GM23338 (cell line): ENCODE measurements around the gene GPR176. TPM values are rescaled to one million over a fixed set of nuclear protein-coding genes. Genes with fewer than 3 reads are reported as not detected.

ENCODE experiments used
- ATAC-seq: fragments of 200-7000 bp; cut with Tn5 transposase; 3 replicates; pipeline ENCODE4 v1.9.1; 2020
- DNase-seq: peaks from one replicate; pipeline ENCODE4 v3.0.0-alpha.2; 2015; ENCODE audit warnings: low spot score
- H2AFZ ChIP-seq: fragments of 200-600 bp; sonication (generic); 2 replicates; pipeline ENCODE4 v1.8.0; 2016; ENCODE audit warnings: antibody characterized with exemption, mild to moderate bottlenecking, moderate library complexity
- H3F3A ChIP-seq: fragments of 200-600 bp; sonication (generic); replicated peaks from 2 replicates; pipeline ENCODE4 v1.8.0; 2017; ENCODE audit warnings: antibody characterized with exemption, mixed run types, low read depth
- H3K27ac ChIP-seq: fragments of 200-600 bp; sonication (generic); 2 replicates; pipeline ENCODE4 v1.6.1; 2016; ENCODE audit warnings: low read depth
- H3K27me3 ChIP-seq: fragments of 200-600 bp; sonication (generic); 2 replicates; pipeline ENCODE4 v1.8.0; 2016; ENCODE audit warnings: mild to moderate bottlenecking, mixed run types, moderate library complexity; ENCODE audit not compliant: insufficient read depth
- H3K36me3 ChIP-seq: fragments of 200-600 bp; sonication (generic); 2 replicates; pipeline ENCODE4 v1.8.0; 2016; ENCODE audit warnings: mild to moderate bottlenecking; ENCODE audit not compliant: insufficient read depth
- H3K4me1 ChIP-seq: fragments of 200-600 bp; sonication (generic); 2 replicates; pipeline ENCODE4 v1.8.0; 2016; ENCODE audit warnings: mild to moderate bottlenecking, moderate library complexity; ENCODE audit not compliant: insufficient read depth
- H3K4me2 ChIP-seq: fragments of 200-600 bp; sonication (generic); 2 replicates; pipeline ENCODE4 v1.7.1; 2017; ENCODE audit warnings: mixed run types
- H3K4me3 ChIP-seq: fragments of 200-600 bp; sonication (generic); 2 replicates; pipeline ENCODE4 v1.6.1; 2016; ENCODE audit warnings: mixed run types
- H3K79me2 ChIP-seq: fragments of 200-600 bp; sonication (generic); replicated peaks from 2 replicates; pipeline ENCODE4 v1.8.0; 2017; ENCODE audit warnings: mild to moderate bottlenecking; ENCODE audit not compliant: insufficient read depth
- H3K9me2 ChIP-seq: fragments of 200-600 bp; sonication (generic); 2 replicates; pipeline ENCODE4 v1.8.0; 2017; ENCODE audit not compliant: insufficient read depth
- H4K20me1 ChIP-seq: fragments of 200-600 bp; sonication (generic); replicated peaks from 2 replicates; pipeline ENCODE4 v1.8.0; 2017; ENCODE audit warnings: mild to moderate bottlenecking; ENCODE audit not compliant: insufficient read depth
- H3K27ac Mint-ChIP-seq: 2 replicates; pipeline ENCODE4 v1.8.0; 2020; ENCODE audit warnings: inconsistent platforms, mild to moderate bottlenecking, moderate library complexity, mixed read lengths
- H3K27me3 Mint-ChIP-seq: 3 replicates; pipeline ENCODE4 v1.8.0; 2022; ENCODE audit warnings: low read depth, mild to moderate bottlenecking, moderate library complexity, mixed read lengths, inconsistent platforms; ENCODE audit not compliant: insufficient read depth, poor library complexity
- H3K36me3 Mint-ChIP-seq: 3 replicates; pipeline ENCODE4 v1.8.0; 2021; ENCODE audit warnings: low read depth, mild to moderate bottlenecking, inconsistent platforms, moderate library complexity, mixed read lengths
- H3K4me1 Mint-ChIP-seq: 3 replicates; pipeline ENCODE4 v1.8.0; 2020; ENCODE audit warnings: mild to moderate bottlenecking, inconsistent platforms, mixed read lengths
- H3K4me3 Mint-ChIP-seq: 3 replicates; pipeline ENCODE4 v1.8.0; 2021; ENCODE audit warnings: moderate library complexity, mild to moderate bottlenecking, inconsistent platforms, mixed read lengths
- H3K9me3 Mint-ChIP-seq: 3 replicates; pipeline ENCODE4 v1.8.0; 2020; ENCODE audit warnings: moderate library complexity, mild to moderate bottlenecking, inconsistent platforms, mixed read lengths
- CREB1 ChIP-seq: fragments of 250-450 bp; sonication (Bioruptor Pico); IDR thresholded peaks from 2 replicates; pipeline ENCODE4 v1.5.0; 2020; ENCODE audit warnings: low read depth, mild to moderate bottlenecking, moderate library complexity
- EZH2 ChIP-seq: fragments of 200-600 bp; sonication (generic); IDR thresholded peaks from one replicate; pipeline ENCODE4 v1.8.0; 2017; ENCODE audit warnings: antibody characterized with exemption, mild to moderate bottlenecking, low read depth; ENCODE audit not compliant: unreplicated experiment
- JUNB ChIP-seq: IDR thresholded peaks from one replicate; pipeline ENCODE4 v1.6.1; 2016; ENCODE audit warnings: antibody characterized with exemption; ENCODE audit not compliant: unreplicated experiment
- NANOG ChIP-seq: IDR thresholded peaks from 2 replicates; pipeline ENCODE4 v1.6.1; 2016; ENCODE audit warnings: antibody characterized with exemption, borderline replicate concordance
- POLR2AphosphoS5 ChIP-seq: IDR thresholded peaks from 2 replicates; pipeline ENCODE4 v1.6.1; 2016; ENCODE audit warnings: antibody characterized with exemption, low read depth
- REST ChIP-seq: IDR thresholded peaks from one replicate; pipeline ENCODE4 v1.6.1; 2018; ENCODE audit warnings: antibody characterized with exemption; ENCODE audit not compliant: unreplicated experiment
- ZNF114 ChIP-seq: fragments of 250-450 bp; sonication (Bioruptor Pico); IDR thresholded peaks from 2 replicates; pipeline ENCODE4 v1.5.0; 2020; ENCODE audit warnings: mild to moderate bottlenecking, moderate library complexity
- polyA plus RNA-seq: library from polyadenylated mRNA; unstranded; fragments of >200 nt; fragmentation: Nextera tagmentation; extraction: Ambion mirVana; gene quantifications from 2 replicates; pipeline ENCODE4 v1.2.1, GENCODE V29; 2016
- total RNA-seq: library from RNA; depleted of rRNA; stranded (reverse); fragments of >200 nt; shearing (Covaris generic); gene quantifications from 2 replicates; pipeline ENCODE4 v1.2.3, GENCODE V29; 2014
- TF ChIP-seq, protein P1 (sequence below): IDR thresholded peaks from 2 replicates; pipeline ENCODE4 v1.6.1; 2016; ENCODE audit warnings: antibody characterized with exemption
- TF ChIP-seq, protein P2 (sequence below), 2 experiments: fragments of 200-600 bp in 1 of 2; sonication (generic) in 1 of 2; conservative IDR thresholded peaks; 2 replicates each; pipeline versions ENCODE4 v1.5.1 to v1.6.1; 2016 to 2017; ENCODE audit warnings: antibody characterized with exemption in 2 of 2, low read depth in 2 of 2, mild to moderate bottlenecking in 2 of 2, moderate library complexity in 1 of 2

The GPR176 gene
- total and polyA plus RNA-seq, 2 experiments from 2014 or later, result 60.0 to 248 TPM

DNA sequence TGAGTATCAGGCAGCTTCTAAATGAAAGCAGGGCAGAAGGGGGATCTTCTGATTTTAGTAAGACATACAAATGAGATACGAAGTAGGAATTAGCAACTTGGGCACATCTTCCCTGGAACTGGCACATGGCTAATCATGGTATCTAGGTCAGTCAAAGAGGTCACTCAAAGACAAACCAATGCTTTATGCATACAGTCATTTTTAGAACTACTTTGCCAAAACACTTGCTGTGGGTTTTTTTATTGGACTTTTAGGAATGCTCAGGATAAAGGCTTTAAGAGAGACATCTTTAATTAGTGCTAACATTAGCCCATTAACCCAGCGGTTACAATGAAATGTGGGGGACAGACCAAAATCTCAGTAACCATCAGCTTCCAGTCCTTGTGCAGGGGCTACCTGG lies 51.7 kb downstream of the GPR176 start (continued):
- TF ChIP-seq REST, result no peak
- TF ChIP-seq EZH2, result no peak
- TF ChIP-seq, protein P1, sequence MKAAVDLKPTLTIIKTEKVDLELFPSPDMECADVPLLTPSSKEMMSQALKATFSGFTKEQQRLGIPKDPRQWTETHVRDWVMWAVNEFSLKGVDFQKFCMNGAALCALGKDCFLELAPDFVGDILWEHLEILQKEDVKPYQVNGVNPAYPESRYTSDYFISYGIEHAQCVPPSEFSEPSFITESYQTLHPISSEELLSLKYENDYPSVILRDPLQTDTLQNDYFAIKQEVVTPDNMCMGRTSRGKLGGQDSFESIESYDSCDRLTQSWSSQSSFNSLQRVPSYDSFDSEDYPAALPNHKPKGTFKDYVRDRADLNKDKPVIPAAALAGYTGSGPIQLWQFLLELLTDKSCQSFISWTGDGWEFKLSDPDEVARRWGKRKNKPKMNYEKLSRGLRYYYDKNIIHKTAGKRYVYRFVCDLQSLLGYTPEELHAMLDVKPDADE, result no peak
- TF ChIP-seq NANOG, result no peak
- no peak for TF ChIP-seq ZNF114 (CRISPR knock-in tag)
- no peak for TF ChIP-seq JUNB
- no peak for TF ChIP-seq CREB1
- TF ChIP-seq POLR2AphosphoS5, result no peak
- TF ChIP-seq, protein P2, sequence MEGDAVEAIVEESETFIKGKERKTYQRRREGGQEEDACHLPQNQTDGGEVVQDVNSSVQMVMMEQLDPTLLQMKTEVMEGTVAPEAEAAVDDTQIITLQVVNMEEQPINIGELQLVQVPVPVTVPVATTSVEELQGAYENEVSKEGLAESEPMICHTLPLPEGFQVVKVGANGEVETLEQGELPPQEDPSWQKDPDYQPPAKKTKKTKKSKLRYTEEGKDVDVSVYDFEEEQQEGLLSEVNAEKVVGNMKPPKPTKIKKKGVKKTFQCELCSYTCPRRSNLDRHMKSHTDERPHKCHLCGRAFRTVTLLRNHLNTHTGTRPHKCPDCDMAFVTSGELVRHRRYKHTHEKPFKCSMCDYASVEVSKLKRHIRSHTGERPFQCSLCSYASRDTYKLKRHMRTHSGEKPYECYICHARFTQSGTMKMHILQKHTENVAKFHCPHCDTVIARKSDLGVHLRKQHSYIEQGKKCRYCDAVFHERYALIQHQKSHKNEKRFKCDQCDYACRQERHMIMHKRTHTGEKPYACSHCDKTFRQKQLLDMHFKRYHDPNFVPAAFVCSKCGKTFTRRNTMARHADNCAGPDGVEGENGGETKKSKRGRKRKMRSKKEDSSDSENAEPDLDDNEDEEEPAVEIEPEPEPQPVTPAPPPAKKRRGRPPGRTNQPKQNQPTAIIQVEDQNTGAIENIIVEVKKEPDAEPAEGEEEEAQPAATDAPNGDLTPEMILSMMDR (conservative IDR thresholded peaks at IDR 0.05; ENCODE audit: low read depth in 2 of 2), result no peak

GRCh38 chr15:39864116-39864515 lies 56.0 kb downstream of the GPR176 start:
- Mint-ChIP-seq H3K27ac (peak overlapping the region; percentile 45; the same call in 1 of the 2 replicates), H3K4me3 (no peak overlapping the region), H3K27me3 (peaks cover 2% of the 10 kb centered on the region), H3K36me3 (peaks cover 41% of the 10 kb centered on the region), H3K9me3 (no peaks in the 10 kb centered on the region), H3K4me1 (peaks cover 61% of the 10 kb centered on the region)
- peaks cover 38% of the 10 kb centered on the region for H4K20me1 ChIP-seq
- no peaks in the 10 kb centered on the region for H3F3A ChIP-seq
- H3K27ac ChIP-seq, result 0 out of 2 replicates have a peak overlapping the region, but pooled peaks have one; percentile 6
- ATAC-seq (no peak), DNase-seq (no peak)
- TF ChIP-seq EZH2 (no peak), NANOG (no peak), CREB1 (no peak)
- H2AFZ ChIP-seq, result no peak overlapping the region
- H3K27me3 ChIP-seq, result no peaks in the 10 kb centered on the region
- no peaks in the 10 kb centered on the region; the same call in 1 of the 2 replicates for H3K36me3 ChIP-seq
- peaks cover 21% of the 10 kb centered on the region for H3K4me1 ChIP-seq
- H3K4me3 ChIP-seq, result no peak overlapping the region
- H3K9me2 ChIP-seq, result no peaks in the 10 kb centered on the region
- peaks cover 100% of the 10 kb centered on the region for H3K79me2 ChIP-seq
- H3K4me2 ChIP-seq, result no peak overlapping the region
